ENCODE data around the gene NTRK3.

DNA sequence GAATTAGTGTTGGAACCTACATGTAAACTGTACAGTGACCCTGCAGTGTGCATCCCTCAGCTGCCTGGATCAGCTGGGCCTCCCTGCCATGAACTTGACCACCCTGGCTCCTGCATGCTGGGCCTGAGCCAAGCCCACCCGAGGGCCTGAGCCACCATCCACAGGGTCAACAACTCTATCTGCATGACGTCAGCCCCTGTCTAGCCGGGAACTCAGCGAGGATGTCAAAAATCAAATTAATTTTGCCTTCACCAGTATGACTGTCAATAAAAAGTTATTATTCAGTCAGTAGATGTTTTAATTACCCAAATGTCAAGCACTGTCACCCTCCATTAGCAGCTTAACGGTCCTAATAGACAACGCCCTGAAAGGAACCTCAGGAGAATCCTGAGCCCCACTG is 181.4 kb downstream of the NTRK3 start:
- TF ChIP-seq, protein P1, sequence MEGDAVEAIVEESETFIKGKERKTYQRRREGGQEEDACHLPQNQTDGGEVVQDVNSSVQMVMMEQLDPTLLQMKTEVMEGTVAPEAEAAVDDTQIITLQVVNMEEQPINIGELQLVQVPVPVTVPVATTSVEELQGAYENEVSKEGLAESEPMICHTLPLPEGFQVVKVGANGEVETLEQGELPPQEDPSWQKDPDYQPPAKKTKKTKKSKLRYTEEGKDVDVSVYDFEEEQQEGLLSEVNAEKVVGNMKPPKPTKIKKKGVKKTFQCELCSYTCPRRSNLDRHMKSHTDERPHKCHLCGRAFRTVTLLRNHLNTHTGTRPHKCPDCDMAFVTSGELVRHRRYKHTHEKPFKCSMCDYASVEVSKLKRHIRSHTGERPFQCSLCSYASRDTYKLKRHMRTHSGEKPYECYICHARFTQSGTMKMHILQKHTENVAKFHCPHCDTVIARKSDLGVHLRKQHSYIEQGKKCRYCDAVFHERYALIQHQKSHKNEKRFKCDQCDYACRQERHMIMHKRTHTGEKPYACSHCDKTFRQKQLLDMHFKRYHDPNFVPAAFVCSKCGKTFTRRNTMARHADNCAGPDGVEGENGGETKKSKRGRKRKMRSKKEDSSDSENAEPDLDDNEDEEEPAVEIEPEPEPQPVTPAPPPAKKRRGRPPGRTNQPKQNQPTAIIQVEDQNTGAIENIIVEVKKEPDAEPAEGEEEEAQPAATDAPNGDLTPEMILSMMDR (IDR thresholded peaks at IDR 0.05), result no peak
- no peak for TF ChIP-seq POLR2A (IDR thresholded peaks at IDR 0.05)
